Subcutaneous abdominal adipose tissue (tissue), 5 donors: ENCODE results near the gene IL27RA.
A peak's percentile ranks its signal among the peaks of the same experiment; 100 is the strongest.

Experiments used
- H3K27ac ChIP-seq: one replicate; pipeline ENCODE4 v1.7.0; 2013; ENCODE audit warnings: low read depth, mild to moderate bottlenecking, inconsistent platforms, low read length, moderate library complexity
- H3K27me3 ChIP-seq, 5 donors: one replicate each; pipeline ENCODE4 v1.7.0; 2013; ENCODE audit warnings: low read length in 5 of 5, inconsistent platforms in 1 of 5; ENCODE audit not compliant: control insufficient read depth in 5 of 5, insufficient read depth in 4 of 5
- H3K36me3 ChIP-seq, 5 donors: one replicate each; pipeline ENCODE4 v1.7.0; 2013; ENCODE audit warnings: low read length in 5 of 5; ENCODE audit not compliant: control insufficient read depth in 5 of 5, insufficient read depth in 5 of 5
- H3K4me1 ChIP-seq, 5 donors: one replicate each; pipeline ENCODE4 v1.7.0; 2013; ENCODE audit warnings: low read length in 5 of 5, mild to moderate bottlenecking in 3 of 5, moderate library complexity in 1 of 5; ENCODE audit not compliant: control insufficient read depth in 5 of 5, insufficient read depth in 5 of 5
- H3K4me3 ChIP-seq, 5 donors: one replicate each; pipeline ENCODE4 v1.7.0; 2013; ENCODE audit warnings: low read length in 5 of 5, low read depth in 1 of 5
- H3K9ac ChIP-seq, 5 donors: one replicate each; pipeline ENCODE4 v1.7.0; 2013; ENCODE audit warnings: low read length in 5 of 5, mild to moderate bottlenecking in 4 of 5, moderate library complexity in 3 of 5
- H3K9me3 ChIP-seq, 5 donors: one replicate each; pipeline ENCODE4 v1.7.0; 2013; ENCODE audit warnings: low read length in 5 of 5; ENCODE audit not compliant: control insufficient read depth in 5 of 5
- donor health status: healthy.
- donor health status: healthy.
- donor health status: healthy.
- donor health status: healthy.
- donor health status: healthy.

IL27RA gene

DNA sequence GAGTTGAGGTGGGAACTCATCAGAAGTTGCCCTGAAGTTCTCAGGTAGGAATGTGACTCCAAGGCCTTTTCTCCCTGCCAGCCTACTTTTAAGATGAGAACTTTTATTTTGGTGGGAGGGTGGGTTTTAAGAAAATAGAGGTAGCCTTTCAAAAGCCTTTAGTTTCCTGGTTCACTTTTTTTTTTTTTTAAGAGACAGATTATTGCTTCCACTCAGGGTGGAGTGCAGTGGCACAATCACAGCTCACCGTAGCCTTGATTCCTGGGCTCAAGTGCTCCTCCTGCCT lies 51.1 kb downstream of the IL27RA start:
- H3K4me1 ChIP-seq, result peaks cover 3 to 26% (median 24%) of the 10 kb centered on the region in 5 donors
- no peaks in the 10 kb centered on the region for H3K36me3 ChIP-seq
- peak overlapping the region in 3 of 5 donors; percentile 76 to 91 (median 86) for H3K4me3 ChIP-seq
- peak overlapping the region in 2 of 5 donors; percentile 86 to 94 for H3K9ac ChIP-seq
- no peaks in the 10 kb centered on the region for H3K9me3 ChIP-seq
- H3K27ac ChIP-seq, result peak overlapping the region; percentile 94
- no peaks in the 10 kb centered on the region for H3K27me3 ChIP-seq

DNA sequence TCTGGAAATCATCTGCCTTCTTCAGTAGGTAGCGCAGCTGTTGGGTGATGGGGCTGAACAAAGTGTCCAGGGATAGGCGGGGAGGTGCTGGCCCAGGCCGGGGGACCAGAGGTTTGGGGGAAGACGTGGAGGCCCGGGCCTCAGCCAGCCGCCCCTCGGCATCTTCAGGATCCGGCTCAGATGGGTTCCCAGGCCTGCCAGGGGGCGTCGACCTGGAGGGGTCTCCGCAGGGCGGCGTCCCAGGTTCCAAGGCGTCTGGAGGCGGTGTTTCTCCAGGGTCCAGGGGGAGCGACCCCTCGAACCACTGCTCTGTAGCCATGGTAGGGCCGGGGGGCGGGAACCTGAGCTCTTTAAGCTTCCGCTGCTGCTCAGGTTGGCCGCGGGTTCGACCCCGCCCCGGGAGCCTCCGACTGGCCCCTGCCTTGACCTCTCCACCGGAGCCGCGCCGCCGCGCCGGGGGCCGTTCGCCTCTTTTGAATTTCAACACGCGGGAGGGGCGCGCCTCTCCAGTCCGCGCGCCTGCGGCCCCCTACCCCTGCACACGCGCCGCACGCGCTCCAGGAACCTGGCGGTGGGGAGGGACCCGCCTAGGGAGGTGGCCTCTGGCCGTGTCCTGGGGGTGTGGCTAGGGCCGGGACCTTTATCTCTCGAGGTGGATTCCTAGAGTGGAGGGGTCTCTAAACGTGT lies 53.9 kb downstream of the IL27RA start, which contains the start of gene C19orf67:
C19orf67 (minus strand) TSS at position 475 of the 687 bp plus-strand sequence; CDS start at position 319, 156 bp downstream.
- no peak within 1 kb of the TSS for H3K9ac ChIP-seq
- H3K4me3 ChIP-seq, result no peak within 1 kb of the TSS
- H3K27me3 ChIP-seq, result no peaks in the 10 kb centered on the region
- H3K36me3 ChIP-seq, result peaks cover 0 to 11% (median 10%) of the 10 kb centered on the region in 5 donors
- peaks cover 3 to 31% (median 26%) of the 10 kb centered on the region in 5 donors for H3K4me1 ChIP-seq
- no peak within 1 kb of the TSS for H3K27ac ChIP-seq
- H3K9me3 ChIP-seq, result no peaks in the 10 kb centered on the region

DNA sequence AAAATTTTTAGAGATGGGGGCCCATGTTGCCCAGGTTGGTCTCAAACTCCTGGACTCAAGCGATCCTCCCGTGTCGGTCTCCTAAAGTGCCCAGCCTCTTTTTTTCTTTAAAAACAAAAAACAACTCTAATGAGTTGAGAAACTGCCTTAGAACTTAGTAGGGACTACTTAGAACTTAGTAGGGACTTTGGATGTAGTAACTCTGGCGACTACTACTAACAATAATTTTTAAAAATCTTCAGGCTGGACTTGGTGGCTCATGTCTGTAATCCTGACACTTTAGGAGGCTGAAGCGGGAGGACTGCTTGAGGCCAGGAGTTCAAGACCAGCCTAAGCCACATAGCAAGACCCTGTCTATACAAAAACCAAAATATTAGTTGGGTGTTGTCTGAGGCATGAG lies 54.5 kb downstream of the IL27RA start:
- H3K4me3 ChIP-seq, result no peak overlapping the region
- peaks cover 0 to 11% (median 10%) of the 10 kb centered on the region in 5 donors for H3K36me3 ChIP-seq
- no peaks in the 10 kb centered on the region for H3K27me3 ChIP-seq
- H3K9ac ChIP-seq, result no peak overlapping the region
- no peaks in the 10 kb centered on the region for H3K9me3 ChIP-seq
- H3K4me1 ChIP-seq, result peaks cover 3 to 24% (median 21%) of the 10 kb centered on the region in 5 donors
- no peak overlapping the region for H3K27ac ChIP-seq

DNA sequence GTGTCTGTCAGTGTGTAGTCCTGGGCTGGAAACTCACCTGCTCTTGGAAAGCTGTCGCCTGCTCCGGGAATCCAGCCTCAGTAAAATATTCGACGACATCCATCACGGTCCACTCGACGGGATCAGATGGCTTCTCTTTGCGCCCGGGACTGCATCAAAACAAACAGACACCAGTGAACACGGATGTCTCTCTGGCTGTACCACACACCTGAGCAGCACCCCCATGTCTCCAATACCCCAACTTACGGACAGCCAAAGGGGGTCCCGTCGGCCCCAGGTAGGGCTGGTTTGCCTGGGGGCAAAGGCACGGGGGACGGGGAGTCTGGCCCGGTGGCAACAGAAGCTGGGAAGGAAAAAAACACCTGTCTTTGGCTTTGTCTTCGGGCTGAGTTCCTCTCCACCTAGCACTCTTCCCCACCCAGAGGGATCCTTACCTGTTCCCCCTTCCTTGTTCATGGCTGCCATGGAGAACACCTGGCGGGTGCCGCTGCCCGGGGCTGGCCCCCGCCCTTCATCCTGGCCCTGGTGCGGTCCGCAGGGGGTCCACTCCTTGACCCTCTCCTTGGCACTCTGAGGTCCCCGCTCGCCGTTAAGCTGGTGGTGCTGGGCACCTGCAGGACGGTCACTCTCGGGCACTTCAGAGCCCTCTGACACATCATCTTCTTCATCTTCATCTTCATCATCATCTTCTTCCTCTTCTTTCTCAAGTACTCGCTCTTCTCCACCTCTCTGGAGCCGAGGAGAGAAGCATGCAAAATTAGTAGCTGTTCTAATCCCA lies 57.3 kb downstream of the IL27RA start:
- Histone ChIP-seq H3K9me3 (peaks cover 0 to 9% (median 8%) of the 10 kb centered on the region in 5 donors), H3K4me3 (peak overlapping the region; percentile 26 to 69 (median 50)), H3K36me3 (peaks cover 0 to 15% (median 11%) of the 10 kb centered on the region in 5 donors), H3K27ac (no peak overlapping the region), H3K9ac (no peak overlapping the region), H3K27me3 (no peaks in the 10 kb centered on the region), H3K4me1 (peaks cover 0 to 21% (median 15%) of the 10 kb centered on the region in 5 donors)

DNA sequence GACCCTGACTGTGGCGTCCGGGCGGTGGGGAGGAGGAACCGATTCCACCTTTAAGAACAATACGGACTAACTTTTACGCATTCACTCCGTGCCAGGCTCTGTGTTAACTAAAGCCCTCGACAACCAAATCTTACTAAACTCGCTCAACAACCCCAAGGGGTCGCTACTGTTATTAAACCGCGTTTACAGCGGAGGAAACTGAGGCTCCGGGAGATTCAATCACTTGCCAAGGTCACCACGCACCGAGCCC lies 57.8 kb downstream of the IL27RA start:
- Histone ChIP-seq H3K4me3 (peak overlapping the region; percentile 26 to 69 (median 50)), H3K9ac (no peak overlapping the region), H3K36me3 (peaks cover 0 to 15% (median 11%) of the 10 kb centered on the region in 5 donors), H3K27ac (no peak overlapping the region), H3K4me1 (peaks cover 0 to 21% (median 15%) of the 10 kb centered on the region in 5 donors), H3K27me3 (no peaks in the 10 kb centered on the region), H3K9me3 (peaks cover 0 to 9% (median 8%) of the 10 kb centered on the region in 5 donors)

DNA sequence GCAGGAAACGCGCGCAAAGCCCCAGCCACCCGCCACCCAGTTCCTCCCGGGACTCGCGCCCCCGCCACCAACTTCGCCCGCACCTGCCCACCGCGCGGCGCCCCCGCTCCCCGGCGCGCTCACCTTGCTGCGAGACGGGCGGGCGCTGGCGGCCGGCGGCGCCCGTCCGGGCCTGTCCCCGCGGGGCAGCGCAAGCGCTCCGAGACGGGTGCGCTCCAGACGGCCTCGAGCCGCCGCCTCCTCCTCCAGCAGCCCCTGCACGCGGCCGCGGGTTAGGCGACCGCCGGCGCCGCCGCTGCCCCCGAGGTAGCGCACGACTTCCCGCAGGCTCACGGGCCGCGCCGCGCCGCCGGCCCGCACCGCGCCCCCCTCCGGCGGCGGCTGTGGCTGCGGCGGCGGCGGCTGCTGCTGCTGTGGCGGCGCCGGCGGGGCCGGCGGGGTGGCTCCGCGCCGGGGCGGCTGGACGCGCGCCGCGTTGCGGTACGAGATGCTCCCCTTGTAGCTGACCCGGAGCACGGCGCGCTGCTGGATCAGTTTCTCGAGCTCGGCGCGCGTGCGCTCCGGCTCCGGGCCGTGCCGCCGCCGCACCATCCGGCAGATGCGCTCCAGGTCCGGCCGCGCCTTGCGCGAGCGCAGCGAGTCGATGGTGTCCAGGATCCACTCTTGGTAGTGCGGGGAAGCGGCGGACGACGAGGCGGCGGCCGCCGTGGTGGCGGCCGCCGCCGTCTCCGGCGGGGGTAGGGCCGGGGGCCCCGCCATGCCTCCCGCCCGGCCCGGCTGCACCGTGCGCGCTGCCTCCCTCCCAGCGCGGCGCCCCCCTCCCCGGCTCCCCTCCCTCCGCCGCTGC lies 58.3 kb downstream of the IL27RA start:
- Histone ChIP-seq H3K27me3 (no peaks in the 10 kb centered on the region), H3K9ac (no peak overlapping the region), H3K36me3 (peaks cover 0 to 18% (median 11%) of the 10 kb centered on the region in 5 donors), H3K27ac (no peak overlapping the region), H3K4me1 (peaks cover 0 to 21% (median 15%) of the 10 kb centered on the region in 5 donors), H3K9me3 (peaks cover 0 to 9% (median 8%) of the 10 kb centered on the region in 5 donors), H3K4me3 (peak overlapping the region in 4 of 5 donors; percentile 61 to 73 (median 68))

DNA sequence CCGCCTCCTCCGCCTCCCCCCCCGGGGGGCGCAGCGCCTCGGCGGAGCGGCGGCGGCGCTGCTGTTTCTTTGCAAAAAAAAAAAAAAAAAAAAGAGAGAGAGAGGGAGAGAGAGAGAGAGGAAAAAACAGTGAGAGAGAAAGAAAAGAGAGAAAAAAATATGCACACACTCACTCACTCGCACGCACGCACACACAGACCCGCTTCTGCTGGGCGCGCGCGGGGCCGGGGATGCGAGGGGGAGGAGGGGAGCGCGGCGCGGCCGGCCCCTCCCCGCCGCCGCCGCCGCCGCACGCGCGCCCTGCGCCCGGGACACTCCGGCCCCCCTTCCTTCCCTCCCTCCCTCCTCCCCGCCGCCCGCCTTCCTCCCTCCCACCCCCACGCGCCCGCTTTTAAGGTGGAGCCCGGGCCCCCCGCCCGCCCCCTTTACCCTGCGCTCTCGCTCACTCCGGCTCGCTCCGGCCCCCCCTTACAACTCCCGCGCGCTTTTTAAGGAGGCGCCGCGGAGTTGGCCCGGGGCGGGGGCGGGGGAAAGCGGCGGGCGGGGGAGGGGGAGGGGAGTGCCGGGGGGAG lies 59.0 kb downstream of the IL27RA start, which contains the start of gene SAMD1:
SAMD1 (minus strand) TSS at position 243 of the 572 bp plus-strand sequence.
- peaks cover 0 to 21% (median 15%) of the 10 kb centered on the region in 5 donors for H3K4me1 ChIP-seq
- peak within 1 kb of the TSS; percentile 75 to 83 (median 80) for H3K4me3 ChIP-seq
- H3K27me3 ChIP-seq, result no peaks in the 10 kb centered on the region
- H3K9ac ChIP-seq, result peak within 1 kb of the TSS in 4 of 5 donors; percentile 71 to 90 (median 82)
- peaks cover 0 to 18% (median 11%) of the 10 kb centered on the region in 5 donors for H3K36me3 ChIP-seq
- peaks cover 0 to 9% (median 8%) of the 10 kb centered on the region in 5 donors for H3K9me3 ChIP-seq
- peak within 1 kb of the TSS; percentile 92 for H3K27ac ChIP-seq

DNA sequence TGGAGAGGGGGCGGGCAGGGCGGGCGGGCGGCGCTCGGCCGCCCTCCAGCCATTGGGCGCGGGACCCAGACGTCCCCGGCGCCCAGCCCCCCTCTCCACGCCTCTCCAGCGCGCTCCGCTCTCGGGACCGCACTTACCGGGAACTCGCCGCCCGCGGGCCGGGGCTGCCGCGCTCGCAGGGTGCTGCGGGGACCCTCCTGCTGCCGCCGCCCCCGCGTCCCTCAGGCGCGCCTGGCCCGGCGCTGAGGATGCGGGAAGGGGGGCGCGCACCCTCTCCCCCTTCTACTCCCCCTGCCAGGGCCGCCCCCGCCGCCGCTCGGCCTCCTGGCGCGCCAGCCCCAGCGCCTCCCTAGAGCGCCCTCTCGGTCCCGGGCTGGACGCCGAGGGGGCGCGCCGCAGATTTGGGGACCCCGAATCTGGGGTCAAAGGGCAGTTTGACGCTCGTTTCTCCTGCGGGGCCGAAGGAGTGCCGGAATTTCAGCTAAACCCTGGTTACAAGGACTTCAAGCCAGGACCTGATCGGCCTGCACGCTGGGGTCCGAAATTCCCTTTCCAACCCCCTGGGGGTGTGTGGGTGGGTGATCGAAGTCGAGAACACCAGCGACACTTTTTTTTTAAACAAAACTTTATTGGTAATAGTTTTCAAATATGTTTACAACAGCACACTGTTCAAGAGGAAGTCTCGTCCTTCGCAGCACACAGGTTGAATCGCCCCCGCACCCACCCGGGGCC lies 59.7 kb downstream of the IL27RA start:
- Histone ChIP-seq H3K4me3 (peak overlapping the region; percentile 75 to 83 (median 80)), H3K36me3 (peaks cover 0 to 18% (median 11%) of the 10 kb centered on the region in 5 donors), H3K4me1 (peaks cover 0 to 21% (median 15%) of the 10 kb centered on the region in 5 donors), H3K9ac (peak overlapping the region in 4 of 5 donors; percentile 71 to 90 (median 82)), H3K9me3 (peaks cover 0 to 9% (median 8%) of the 10 kb centered on the region in 5 donors), H3K27me3 (no peaks in the 10 kb centered on the region), H3K27ac (peak overlapping the region; percentile 92)
